Sigmoid colon (tissue), 7 donors: ENCODE data around the gene FSCN2. TPM values are rescaled to one million over a fixed set of nuclear protein-coding genes. Genes with fewer than 3 reads are reported as not detected.
A peak's percentile ranks its signal among the peaks of the same experiment; 100 is the strongest.

Source experiments
- DNase-seq: peaks from one replicate; pipeline ENCODE4 v3.0.0-alpha.2; 2019
- H3K27ac ChIP-seq, 4 donors: fragments of 200-600 bp; sonication (generic); one replicate each; pipeline ENCODE4 v1.5.1; 2016 to 2019; ENCODE audit warnings: mild to moderate bottlenecking in 1 of 4
- H3K27me3 ChIP-seq, 3 donors: fragments of 200-600 bp; sonication (generic); one replicate each; pipeline ENCODE4 v1.5.1; 2019; ENCODE audit warnings: mild to moderate bottlenecking in 1 of 3
- H3K36me3 ChIP-seq, 4 donors: fragments of 200-600 bp; sonication (generic); one replicate each; pipeline ENCODE4 v1.5.1; 2016 to 2019
- H3K4me1 ChIP-seq, 4 donors: fragments of 200-600 bp; sonication (generic); one replicate each; pipeline ENCODE4 v1.5.1; 2017 to 2019
- H3K4me3 ChIP-seq, 4 donors: fragments of 200-600 bp; sonication (generic); one replicate each; pipeline ENCODE4 v1.5.1; 2017 to 2019; ENCODE audit warnings: mild to moderate bottlenecking in 2 of 4, moderate library complexity in 1 of 4
- H3K9me3 ChIP-seq, 4 donors: fragments of 200-600 bp in 3 of 4; sonication (generic) in 3 of 4; one replicate each; pipeline versions ENCODE4 v1.5.1 to v1.6.1; 2013 to 2019
- CTCF ChIP-seq, 4 experiments: fragments of 450-650 bp in 3 of 4; fragments of 200-600 bp in 1 of 4; IDR thresholded peaks; one replicate each; pipeline ENCODE4 v1.5.1; 2016 to 2019; ENCODE audit warnings: antibody characterized with exemption in 4 of 4, mild to moderate bottlenecking in 3 of 4, moderate library complexity in 2 of 4
- EP300 ChIP-seq, 4 donors: sonication (generic); formaldehyde crosslinking; IDR thresholded peaks; one replicate each; pipeline ENCODE4 v1.6.1; 2017; ENCODE audit warnings: antibody characterized with exemption in 4 of 4
- POLR2A ChIP-seq, 2 donors: fragments of 450-650 bp; IDR thresholded peaks; one replicate each; pipeline ENCODE4 v1.6.1; 2016; ENCODE audit warnings: antibody characterized with exemption in 2 of 2, mild to moderate bottlenecking in 2 of 2, moderate library complexity in 2 of 2
- POLR2AphosphoS5 ChIP-seq, 4 donors: sonication (generic); formaldehyde crosslinking; IDR thresholded peaks; one replicate each; pipeline ENCODE4 v1.6.1; 2017; ENCODE audit warnings: antibody characterized with exemption in 4 of 4
- WGBS, 2 donors: extraction: QIAGEN DNeasy Blood & Tissue Kit; methylation state at CpG; one replicate each; pipeline ENCODE4 v1.1.7; 2013; 5-methylcytosine and 5-hydroxymethylcytosine counted together
- intact Hi-C: fragments of 100-400 bp; cut with DNase I; formaldehyde crosslinking; loops from one replicate; pipeline ENCODE4 v1.15.1; 2023
- polyA plus RNA-seq, 3 donors: library from polyadenylated mRNA; stranded (reverse); fragments of 200-250 nt; gene quantifications; one replicate each; pipeline ENCODE4 v1.2.3, GENCODE V29; 2013
- total RNA-seq, 4 donors: library from RNA; depleted of rRNA; stranded (reverse); fragments of >200 nt; gene quantifications; one replicate each; pipeline ENCODE4 v1.1.0, GENCODE V29; 2016
- donor health status: healthy with polysubstance abuse.
- donor health status: Bipolar disorder and iron deficiency.
- donor health status: healthy.

FSCN2 gene
- total and polyA plus RNA-seq, 7 donors = 0.33 to 2.3 (median 1.0) TPM; not detected in 3

- H3K27me3 ChIP-seq = peaks cover 0 to 17% (median 6%) of the 10 kb centered on the region in 3 donors
- intact Hi-C loops = loop anchor here (1.0 to 5.0 kb wide), 3 partner anchors 82 to 229 kb away; no protein-coding TSS in a partner anchor
- no peak for DNase-seq
- no peak for TF ChIP-seq POLR2A (IDR thresholded peaks at IDR 0.05)
- no peak for TF ChIP-seq CTCF (IDR thresholded peaks at IDR 0.05)
- TF ChIP-seq POLR2AphosphoS5 (IDR thresholded peaks at IDR 0.05) = no peak
- TF ChIP-seq EP300 (IDR thresholded peaks at IDR 0.05) = no peak
- WGBS, 2 donors = 7 to 9% methylated on average over 32 of the region's 32 CpGs
- H3K27ac ChIP-seq = peak overlapping the region in 1 of 4 donors; percentile 26
- H3K36me3 ChIP-seq = no peaks in the 10 kb centered on the region
- peaks cover 0 to 56% (median 44%) of the 10 kb centered on the region in 4 donors for H3K4me1 ChIP-seq
- no peaks in the 10 kb centered on the region for H3K9me3 ChIP-seq
- H3K4me3 ChIP-seq = peak overlapping the region in 3 of 4 donors; percentile 34 to 51 (median 44)
These were observed 44.3 kb upstream of the FSCN2 start for GRCh38 chr17:81483862-81484194.

GRCh38 chr17:81484195-81484979 is 43.8 kb upstream of the FSCN2 start:
- peak; percentile 94 for DNase-seq
- 2 to 7% methylated on average over 60 of the region's 60 CpGs for WGBS, 2 donors
- H3K27ac ChIP-seq = peak overlapping the region in 1 of 4 donors; percentile 26
- no peaks in the 10 kb centered on the region for H3K36me3 ChIP-seq
- peak overlapping the region in 3 of 4 donors; percentile 34 to 51 (median 44) for H3K4me3 ChIP-seq
- TF ChIP-seq CTCF (IDR thresholded peaks at IDR 0.05) (peak; percentile 60 to 99 (median 84)), POLR2A (IDR thresholded peaks at IDR 0.05) (no peak), EP300 (IDR thresholded peaks at IDR 0.05) (no peak), POLR2AphosphoS5 (IDR thresholded peaks at IDR 0.05) (peak in 1 of 4 donors; percentile 39)
- peaks cover 0 to 59% (median 49%) of the 10 kb centered on the region in 4 donors for H3K4me1 ChIP-seq
- H3K9me3 ChIP-seq = no peaks in the 10 kb centered on the region
- intact Hi-C loops = loop anchor here (1.0 to 5.0 kb wide), 3 partner anchors 82 to 229 kb away; no protein-coding TSS in a partner anchor
- peaks cover 0 to 14% (median 6%) of the 10 kb centered on the region in 3 donors for H3K27me3 ChIP-seq

- H3K27ac ChIP-seq = no peak overlapping the region
- no peaks in the 10 kb centered on the region for H3K36me3 ChIP-seq
- H3K9me3 ChIP-seq = no peaks in the 10 kb centered on the region
- no peak overlapping the region for H3K4me3 ChIP-seq
- intact Hi-C loops = no loop called here
- no peak for TF ChIP-seq CTCF (IDR thresholded peaks at IDR 0.05)
- no peak for TF ChIP-seq POLR2AphosphoS5 (IDR thresholded peaks at IDR 0.05)
- TF ChIP-seq POLR2A (IDR thresholded peaks at IDR 0.05) = no peak
- TF ChIP-seq EP300 (IDR thresholded peaks at IDR 0.05) = no peak
- no peak for DNase-seq
- peaks cover 0 to 45% (median 40%) of the 10 kb centered on the region in 4 donors for H3K4me1 ChIP-seq
- H3K27me3 ChIP-seq = peaks cover 0 to 10% (median 3%) of the 10 kb centered on the region in 3 donors
- WGBS, 2 donors = 59 to 84% methylated on average over 17 of the region's 17 CpGs
These were observed 41.9 kb upstream of the FSCN2 start for GRCh38 chr17:81486199-81486810.

GRCh38 chr17:81487089-81487486 is 41.1 kb upstream of the FSCN2 start:
- Histone ChIP-seq H3K9me3 (no peaks in the 10 kb centered on the region), H3K4me1 (peaks cover 0 to 37% (median 34%) of the 10 kb centered on the region in 4 donors), H3K27me3 (peaks cover 0 to 10% (median 4%) of the 10 kb centered on the region in 3 donors), H3K27ac (no peak overlapping the region), H3K4me3 (peak overlapping the region in 2 of 4 donors; percentile 63 to 79), H3K36me3 (no peaks in the 10 kb centered on the region)
- no peak for DNase-seq
- 80 to 87% methylated on average over 10 of the region's 10 CpGs for WGBS, 2 donors
- intact Hi-C loops = no loop called here
- TF ChIP-seq CTCF (IDR thresholded peaks at IDR 0.05) (no peak), POLR2AphosphoS5 (IDR thresholded peaks at IDR 0.05) (no peak), POLR2A (IDR thresholded peaks at IDR 0.05) (no peak), EP300 (IDR thresholded peaks at IDR 0.05) (no peak)
